GM18508 (cell line): Measurements from ENCODE around the gene MAP3K4.

Source experiments
- ATAC-seq: cut with Tn5 transposase; IDR thresholded peaks from one replicate; pipeline ENCODE4 v1.9.1; 2021; ENCODE audit warnings: moderate number of reproducible peaks; ENCODE audit not compliant: insufficient read depth, unreplicated experiment

MAP3K4 gene

GRCh38 chr6:161138543-161139303 lies 147.2 kb downstream of the MAP3K4 start:
- ATAC-seq = no peak

GRCh38 chr6:161139304-161139765 lies 147.8 kb downstream of the MAP3K4 start:
- ATAC-seq = no peak

- ATAC-seq = no peak
These were observed 148.4 kb downstream of the MAP3K4 start for GRCh38 chr6:161139766-161140553.

GRCh38 chr6:161140554-161140875 lies 148.9 kb downstream of the MAP3K4 start:
- no peak for ATAC-seq

GRCh38 chr6:161141173-161141572 lies 149.6 kb downstream of the MAP3K4 start:
- no peak for ATAC-seq

GRCh38 chr6:161142957-161143296 lies 151.4 kb downstream of the MAP3K4 start:
- no peak for ATAC-seq

- no peak for ATAC-seq
These were observed 152.3 kb downstream of the MAP3K4 start for GRCh38 chr6:161143663-161144430.

- no peak for ATAC-seq
These were observed 158.6 kb downstream of the MAP3K4 start for GRCh38 chr6:161150136-161150535.

- no peak for ATAC-seq
These were observed 159.0 kb downstream of the MAP3K4 start for GRCh38 chr6:161150566-161150965.

- ATAC-seq = no peak
These were observed 159.6 kb downstream of the MAP3K4 start for GRCh38 chr6:161151059-161151645.

GRCh38 chr6:161151660-161152526 lies 160.3 kb downstream of the MAP3K4 start:
- no peak for ATAC-seq

GRCh38 chr6:161152527-161152862 lies 160.9 kb downstream of the MAP3K4 start:
- no peak for ATAC-seq

- no peak for ATAC-seq
These were observed 161.5 kb downstream of the MAP3K4 start for GRCh38 chr6:161152907-161153662.

GRCh38 chr6:161153725-161154124 lies 162.2 kb downstream of the MAP3K4 start:
- ATAC-seq = no peak

- ATAC-seq = no peak
These were observed 163.3 kb downstream of the MAP3K4 start for GRCh38 chr6:161154796-161155335.

- no peak for ATAC-seq
These were observed 169.6 kb downstream of the MAP3K4 start for GRCh38 chr6:161161121-161161520.

- ATAC-seq = no peak
These were observed 170.5 kb downstream of the MAP3K4 start for GRCh38 chr6:161161889-161162624.

- ATAC-seq = no peak
These were observed 171.2 kb downstream of the MAP3K4 start for GRCh38 chr6:161162722-161163121.
